GM12878 (cell line): ENCODE measurements around the gene ELOA. TPM values are rescaled to one million over a fixed set of nuclear protein-coding genes. Genes with fewer than 3 reads are reported as not detected.

ENCODE experiments used
- ATAC-seq: fragments of 200-7000 bp; cut with Tn5 transposase; 3 replicates; pipeline ENCODE4 v1.9.1; 2020; ENCODE audit warnings: mild to moderate bottlenecking, moderate library complexity
- BruUV-seq: library from RNA; stranded (reverse); fragments of 400-500 nt; replicated peaks from 2 replicates; lab custom pipeline; 2021; lab: Mats Ljungman, UMichigan
- CTCF ChIA-PET: fragments of 300-600 bp; sonication (Branson Sonifier 250); formaldehyde crosslinking; extraction: SDS; loops from one replicate; lab custom pipeline; 2021; ENCODE audit warnings: inconsistent platforms; lab: Yijun Ruan, JAX
- POLR2A ChIA-PET: fragments of 350-600 bp; formaldehyde crosslinking; extraction: SDS; loops from one replicate; lab custom pipeline; 2021; ENCODE audit warnings: inconsistent platforms; lab: Charles Lee
- RAD21 ChIA-PET: fragments of 300-600 bp; sonication (Branson Sonifier 250); formaldehyde crosslinking; loops from one replicate; lab custom pipeline; 2023; ENCODE audit warnings: antibody characterized with exemption; ENCODE audit not compliant: unreplicated experiment; lab: Charles Lee
- SMC1A ChIA-PET: fragments of 300-600 bp; sonication (Branson Sonifier 250); formaldehyde crosslinking; loops from one replicate; lab custom pipeline; 2023; ENCODE audit not compliant: unreplicated experiment, uncharacterized antibody; lab: Charles Lee
- DNase-seq: peaks from one replicate; pipeline ENCODE4 v3.0.0-alpha.2; 2011; ENCODE audit warnings: low read depth, low spot score
- FAIRE-seq: peaks from 3 replicates; lab custom pipeline; 2011; peaks lifted over from hg19 to GRCh38; lab: Jason Lieb, UNC
- H2AFZ ChIP-seq: 2 replicates; pipeline ENCODE4 v1.6.0; 2011; ENCODE audit warnings: low read depth, low read length, control low read depth; ENCODE audit not compliant: control insufficient read depth
- H3K27ac ChIP-seq: 2 replicates; pipeline ENCODE4 v1.5.1; 2011; ENCODE audit warnings: control low read depth; ENCODE audit not compliant: control insufficient read depth, insufficient read depth
- H3K27me3 ChIP-seq, 2 experiments: replicated peaks in 1 of 2; 2 replicates each; pipeline versions ENCODE4 v1.6.0 to v1.6.1; 2011; ENCODE audit warnings: low read length in 1 of 2; ENCODE audit not compliant: control insufficient read depth in 2 of 2, insufficient read depth in 2 of 2
- H3K36me3 ChIP-seq, 2 experiments: 2 replicates each; pipeline ENCODE4 v1.5.1; 2011; ENCODE audit warnings: low read length in 1 of 2; ENCODE audit not compliant: control insufficient read depth in 2 of 2, insufficient read depth in 2 of 2
- H3K4me1 ChIP-seq: 2 replicates; pipeline ENCODE4 v1.6.1; 2011; ENCODE audit warnings: mild to moderate bottlenecking, low read length, moderate library complexity, mixed read lengths; ENCODE audit not compliant: control insufficient read depth, insufficient read depth
- H3K4me2 ChIP-seq: 2 replicates; pipeline ENCODE4 v1.6.0; 2011; ENCODE audit warnings: control low read depth; ENCODE audit not compliant: control insufficient read depth, insufficient read depth
- H3K4me3 ChIP-seq: fragments of 200-600 bp; sonication (generic); 2 replicates; pipeline ENCODE4 v1.5.1; 2016
- H3K79me2 ChIP-seq: 2 replicates; pipeline ENCODE4 v1.6.0; 2011; ENCODE audit warnings: low read length; ENCODE audit not compliant: control insufficient read depth, insufficient read depth
- H3K9ac ChIP-seq: 2 replicates; pipeline ENCODE4 v1.8.0; 2011; ENCODE audit warnings: low read length, control low read depth, mixed read lengths; ENCODE audit not compliant: control insufficient read depth, insufficient read depth
- H3K9me3 ChIP-seq: replicated peaks from 3 replicates; pipeline ENCODE4 v1.5.1; 2011; ENCODE audit warnings: mild to moderate bottlenecking, low read length; ENCODE audit not compliant: control insufficient read depth, insufficient read depth
- H4K20me1 ChIP-seq: 2 replicates; pipeline ENCODE4 v1.6.0; 2011; ENCODE audit not compliant: control insufficient read depth, insufficient read depth
- ATF7 ChIP-seq: fragments of 450-650 bp; IDR thresholded peaks from 2 replicates; pipeline ENCODE4 v1.6.1; 2016; ENCODE audit warnings: low read depth, mild to moderate bottlenecking
- EGR1 ChIP-seq, 2 experiments: IDR thresholded peaks; 1 replicate in 1 of 2; 2 replicates in 1 of 2; pipeline ENCODE4 v1.6.1; 2011 to 2012; ENCODE audit warnings: low read depth in 2 of 2, low read length in 2 of 2, borderline replicate concordance in 1 of 2, mild to moderate bottlenecking in 1 of 2, moderate library complexity in 1 of 2
- GATAD2B ChIP-seq: fragments of 450-650 bp; conservative IDR thresholded peaks from 2 replicates; pipeline ENCODE4 v1.6.1; 2017; ENCODE audit warnings: low read depth, mild to moderate bottlenecking, moderate library complexity
- NBN ChIP-seq: fragments of 450-650 bp; IDR thresholded peaks from 2 replicates; pipeline ENCODE4 v1.6.1; 2016
- SIN3A ChIP-seq: IDR thresholded peaks from 2 replicates; pipeline ENCODE4 v1.6.1; 2012; ENCODE audit warnings: low read depth, low read length, improper control_type of control experiment
- WGBS: methylation state at CpG from one replicate; pipeline ENCODE4 v1.1.6; 2016; ENCODE audit warnings: low lambda C conversion rate; ENCODE audit not compliant: insufficient replicate concordance, insufficient coverage; ENCODE audit errors: missing lambda C conversion rate; 5-methylcytosine and 5-hydroxymethylcytosine counted together
- in situ Hi-C: fragments of 300-500 bp; cut with MboI; formaldehyde crosslinking; loops from 9 replicates; pipeline ENCODE4 v1.14.3; 2018; ENCODE audit warnings: mixed read lengths
- intact Hi-C: fragments of 100-400 bp; cut with micrococcal nuclease; formaldehyde crosslinking; loops from one replicate; pipeline ENCODE4 v1.14.2; 2022; ENCODE audit not compliant: unreplicated experiment
- polyA plus RNA-seq, 11 experiments: library from polyadenylated mRNA; depleted of rRNA in 4 of 11; unstranded in 6 of 11; stranded (reverse) in 5 of 11; fragments of >200 nt; fragmentation: Nextera tagmentation in 4 of 11; fragmentation: Illumina TruSeq in 1 of 11; extraction: Ambion mirVana in 4 of 11; extraction: Trizol in 1 of 11; gene quantifications; 1 replicate in 1 of 11; 2 replicates in 10 of 11; pipeline versions ENCODE4 v1.2.1 to v1.2.3, GENCODE V29; 2011 to 2016; ENCODE audit warnings: inconsistent platforms in 2 of 11, missing spikeins in 2 of 11, low read depth in 1 of 11
- total RNA-seq, 4 experiments: library from RNA; depleted of rRNA in 3 of 4; stranded (reverse); fragments of >200 nt in 3 of 4; fragmentation: Illumina TruSeq in 1 of 4; extraction: Trizol in 1 of 4; gene quantifications; 2 replicates each; pipeline versions ENCODE4 v1.2.1 to v1.2.3, GENCODE V29; 2013 to 2021
- TF ChIP-seq, protein P1 (sequence below): fragments of 450-650 bp; IDR thresholded peaks from 2 replicates; pipeline ENCODE4 v1.6.1; 2016; ENCODE audit warnings: mild to moderate bottlenecking, moderate library complexity, borderline replicate concordance
- TF ChIP-seq, protein P2 (sequence below): IDR thresholded peaks from 2 replicates; pipeline ENCODE4 v1.6.1; 2012; ENCODE audit warnings: improper control_type of control experiment, low read depth, low read length; ENCODE audit not compliant: insufficient replicate concordance
- TF ChIP-seq, protein P3 (sequence below): fragments of 450-650 bp; IDR thresholded peaks from 2 replicates; pipeline ENCODE4 v1.6.1; 2016; ENCODE audit warnings: mild to moderate bottlenecking

The ELOA gene
- total and polyA plus RNA-seq, 10 of the 15 experiments (the other 5 are each of a cell fraction or from before 2014, with no cell fraction given), result 20.1 to 63.6 (median 39.8) TPM

DNA sequence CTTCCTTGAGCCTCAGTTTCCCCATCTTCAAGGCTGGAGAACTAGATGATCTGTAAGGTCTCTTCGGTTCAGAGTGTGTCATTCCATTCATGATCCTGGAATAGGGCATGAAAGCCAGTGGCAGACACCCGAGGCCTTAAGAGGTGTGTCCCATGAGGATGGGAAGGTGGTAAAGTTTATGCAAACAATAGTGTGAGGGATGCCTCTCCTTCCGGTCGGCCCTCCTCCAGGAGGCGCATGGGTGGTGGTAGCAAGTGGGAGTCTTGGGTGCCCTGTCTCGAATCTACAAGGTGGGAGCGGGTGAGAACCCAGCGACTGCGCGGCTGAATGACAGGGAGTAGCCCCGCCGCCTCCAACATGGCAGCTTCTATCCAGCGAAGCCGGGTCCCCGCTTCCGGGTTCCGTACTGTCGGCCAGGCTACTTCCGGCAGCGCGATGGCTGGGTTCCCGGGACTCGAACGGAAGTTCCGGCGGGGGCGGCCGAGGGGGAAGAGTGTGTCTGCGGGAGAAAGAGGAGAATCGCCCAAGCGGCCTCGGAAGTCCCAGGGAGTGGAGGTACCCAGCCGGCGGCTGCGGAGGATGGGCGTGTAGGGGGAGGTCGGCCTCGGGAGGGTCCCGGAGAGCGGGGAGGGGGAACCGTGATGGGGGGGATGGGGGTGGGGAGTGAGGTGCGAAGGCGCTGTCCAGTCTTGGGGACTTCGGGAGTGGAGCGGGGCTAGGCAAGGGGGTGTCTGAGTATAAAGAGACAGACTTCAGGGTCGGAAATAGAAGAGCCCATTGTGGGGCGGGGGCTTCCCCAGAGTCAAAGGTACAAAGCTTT is 47.6 kb downstream of the ELOA start, which contains the start of gene LYPLA2:
TSS of gene LYPLA2 (plus strand) at position 450 of the 820 bp plus-strand sequence. CDS start 1,538 bp downstream, outside the sequence.
- Histone ChIP-seq H3K4me2 (peak within 1 kb of the TSS; percentile 99), H3K79me2 (peaks cover 23% of the 10 kb centered on the region), H3K27ac (peak within 1 kb of the TSS; percentile 71), H3K9me3 (no peaks in the 10 kb centered on the region), H3K27me3 (no peaks in the 10 kb centered on the region), H3K4me3 (peak within 1 kb of the TSS; percentile 93), H3K4me1 (0 out of 2 replicates have a peak, but pooled peaks cover 5% of the 10 kb centered on the region), H4K20me1 (no peaks in the 10 kb centered on the region), H2AFZ (peak within 1 kb of the TSS; percentile 96), H3K9ac (peak within 1 kb of the TSS; percentile 89), H3K36me3 (peaks cover 12 to 18% of the 10 kb centered on the region in 2 experiments; a peak in 3 of 4 replicates)
- ChIA-PET SMC1A (interaction anchor here (0.6 to 1.5 kb wide), 3 partner anchors 14 to 271 kb away, joined by 3 to 4 read pairs (median 3); no protein-coding TSS in a partner anchor), POLR2A (interaction anchor here (0.5 to 2.4 kb wide), 6 partner anchors 9 to 162 kb away, joined by 3 to 10 read pairs (median 3); partner anchors contain the start of gene PITHD1), CTCF (interaction anchor here (1.0 to 1.7 kb wide), 6 partner anchors 11 to 125 kb away, joined by 3 to 10 read pairs (median 6); no protein-coding TSS in a partner anchor), RAD21 (interaction anchor here (0.6 to 1.4 kb wide), 6 partner anchors 14 to 293 kb away, joined by 3 to 7 read pairs (median 3); partner anchors contain the start of gene PITHD1)
- WGBS, result 0% methylated on average over 33 of the region's 47 CpGs
- in situ Hi-C loops (loop anchor here (25.0 kb wide), 1 partner anchor 1446 kb away; the partner anchor contains the start of genes RSRP1 and SYF2), intact Hi-C loops (no loop called here)
- ATAC-seq (peak; percentile 95), FAIRE-seq (peak; percentile 97), DNase-seq (no peak)
- BruUV-seq, result TSS peak; percentile 82
- peak; percentile 72; the same call in 1 of the 2 replicates for TF ChIP-seq SIN3A
- peak; percentile 23; the same call in 1 of the 2 replicates for TF ChIP-seq ATF7
- TF ChIP-seq GATAD2B, result peak; percentile 69; the same call in 1 of the 2 replicates
- TF ChIP-seq, protein P1, sequence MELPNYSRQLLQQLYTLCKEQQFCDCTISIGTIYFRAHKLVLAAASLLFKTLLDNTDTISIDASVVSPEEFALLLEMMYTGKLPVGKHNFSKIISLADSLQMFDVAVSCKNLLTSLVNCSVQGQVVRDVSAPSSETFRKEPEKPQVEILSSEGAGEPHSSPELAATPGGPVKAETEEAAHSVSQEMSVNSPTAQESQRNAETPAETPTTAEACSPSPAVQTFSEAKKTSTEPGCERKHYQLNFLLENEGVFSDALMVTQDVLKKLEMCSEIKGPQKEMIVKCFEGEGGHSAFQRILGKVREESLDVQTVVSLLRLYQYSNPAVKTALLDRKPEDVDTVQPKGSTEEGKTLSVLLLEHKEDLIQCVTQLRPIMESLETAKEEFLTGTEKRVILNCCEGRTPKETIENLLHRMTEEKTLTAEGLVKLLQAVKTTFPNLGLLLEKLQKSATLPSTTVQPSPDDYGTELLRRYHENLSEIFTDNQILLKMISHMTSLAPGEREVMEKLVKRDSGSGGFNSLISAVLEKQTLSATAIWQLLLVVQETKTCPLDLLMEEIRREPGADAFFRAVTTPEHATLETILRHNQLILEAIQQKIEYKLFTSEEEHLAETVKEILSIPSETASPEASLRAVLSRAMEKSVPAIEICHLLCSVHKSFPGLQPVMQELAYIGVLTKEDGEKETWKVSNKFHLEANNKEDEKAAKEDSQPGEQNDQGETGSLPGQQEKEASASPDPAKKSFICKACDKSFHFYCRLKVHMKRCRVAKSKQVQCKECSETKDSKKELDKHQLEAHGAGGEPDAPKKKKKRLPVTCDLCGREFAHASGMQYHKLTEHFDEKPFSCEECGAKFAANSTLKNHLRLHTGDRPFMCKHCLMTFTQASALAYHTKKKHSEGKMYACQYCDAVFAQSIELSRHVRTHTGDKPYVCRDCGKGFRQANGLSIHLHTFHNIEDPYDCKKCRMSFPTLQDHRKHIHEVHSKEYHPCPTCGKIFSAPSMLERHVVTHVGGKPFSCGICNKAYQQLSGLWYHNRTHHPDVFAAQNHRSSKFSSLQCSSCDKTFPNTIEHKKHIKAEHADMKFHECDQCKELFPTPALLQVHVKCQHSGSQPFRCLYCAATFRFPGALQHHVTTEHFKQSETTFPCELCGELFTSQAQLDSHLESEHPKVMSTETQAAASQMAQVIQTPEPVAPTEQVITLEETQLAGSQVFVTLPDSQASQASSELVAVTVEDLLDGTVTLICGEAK, result peak; percentile 96
- TF ChIP-seq, protein P2, sequence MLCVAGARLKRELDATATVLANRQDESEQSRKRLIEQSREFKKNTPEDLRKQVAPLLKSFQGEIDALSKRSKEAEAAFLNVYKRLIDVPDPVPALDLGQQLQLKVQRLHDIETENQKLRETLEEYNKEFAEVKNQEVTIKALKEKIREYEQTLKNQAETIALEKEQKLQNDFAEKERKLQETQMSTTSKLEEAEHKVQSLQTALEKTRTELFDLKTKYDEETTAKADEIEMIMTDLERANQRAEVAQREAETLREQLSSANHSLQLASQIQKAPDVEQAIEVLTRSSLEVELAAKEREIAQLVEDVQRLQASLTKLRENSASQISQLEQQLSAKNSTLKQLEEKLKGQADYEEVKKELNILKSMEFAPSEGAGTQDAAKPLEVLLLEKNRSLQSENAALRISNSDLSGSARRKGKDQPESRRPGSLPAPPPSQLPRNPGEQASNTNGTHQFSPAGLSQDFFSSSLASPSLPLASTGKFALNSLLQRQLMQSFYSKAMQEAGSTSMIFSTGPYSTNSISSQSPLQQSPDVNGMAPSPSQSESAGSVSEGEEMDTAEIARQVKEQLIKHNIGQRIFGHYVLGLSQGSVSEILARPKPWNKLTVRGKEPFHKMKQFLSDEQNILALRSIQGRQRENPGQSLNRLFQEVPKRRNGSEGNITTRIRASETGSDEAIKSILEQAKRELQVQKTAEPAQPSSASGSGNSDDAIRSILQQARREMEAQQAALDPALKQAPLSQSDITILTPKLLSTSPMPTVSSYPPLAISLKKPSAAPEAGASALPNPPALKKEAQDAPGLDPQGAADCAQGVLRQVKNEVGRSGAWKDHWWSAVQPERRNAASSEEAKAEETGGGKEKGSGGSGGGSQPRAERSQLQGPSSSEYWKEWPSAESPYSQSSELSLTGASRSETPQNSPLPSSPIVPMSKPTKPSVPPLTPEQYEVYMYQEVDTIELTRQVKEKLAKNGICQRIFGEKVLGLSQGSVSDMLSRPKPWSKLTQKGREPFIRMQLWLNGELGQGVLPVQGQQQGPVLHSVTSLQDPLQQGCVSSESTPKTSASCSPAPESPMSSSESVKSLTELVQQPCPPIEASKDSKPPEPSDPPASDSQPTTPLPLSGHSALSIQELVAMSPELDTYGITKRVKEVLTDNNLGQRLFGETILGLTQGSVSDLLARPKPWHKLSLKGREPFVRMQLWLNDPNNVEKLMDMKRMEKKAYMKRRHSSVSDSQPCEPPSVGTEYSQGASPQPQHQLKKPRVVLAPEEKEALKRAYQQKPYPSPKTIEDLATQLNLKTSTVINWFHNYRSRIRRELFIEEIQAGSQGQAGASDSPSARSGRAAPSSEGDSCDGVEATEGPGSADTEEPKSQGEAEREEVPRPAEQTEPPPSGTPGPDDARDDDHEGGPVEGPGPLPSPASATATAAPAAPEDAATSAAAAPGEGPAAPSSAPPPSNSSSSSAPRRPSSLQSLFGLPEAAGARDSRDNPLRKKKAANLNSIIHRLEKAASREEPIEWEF, result no peak
- TF ChIP-seq, protein P3, sequence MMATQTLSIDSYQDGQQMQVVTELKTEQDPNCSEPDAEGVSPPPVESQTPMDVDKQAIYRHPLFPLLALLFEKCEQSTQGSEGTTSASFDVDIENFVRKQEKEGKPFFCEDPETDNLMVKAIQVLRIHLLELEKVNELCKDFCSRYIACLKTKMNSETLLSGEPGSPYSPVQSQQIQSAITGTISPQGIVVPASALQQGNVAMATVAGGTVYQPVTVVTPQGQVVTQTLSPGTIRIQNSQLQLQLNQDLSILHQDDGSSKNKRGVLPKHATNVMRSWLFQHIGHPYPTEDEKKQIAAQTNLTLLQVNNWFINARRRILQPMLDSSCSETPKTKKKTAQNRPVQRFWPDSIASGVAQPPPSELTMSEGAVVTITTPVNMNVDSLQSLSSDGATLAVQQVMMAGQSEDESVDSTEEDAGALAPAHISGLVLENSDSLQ, result peak; percentile 94
- peak; percentile 64; the same call in 1 of the 2 replicates for TF ChIP-seq NBN
- TF ChIP-seq EGR1 (IDR thresholded peaks at IDR 0.05; ENCODE audit: borderline replicate concordance in 1 of 2, low read depth in 2 of 2, low read length in 2 of 2), result peak; percentile 13 to 89
